Measurements from ENCODE around the gene ACSF2. TPM values are rescaled to one million over a fixed set of nuclear protein-coding genes. Genes with fewer than 3 reads are reported as not detected.
A peak's percentile ranks its signal among the peaks of the same experiment; 100 is the strongest.

ACSF2 gene
- total and polyA plus RNA-seq, 8 donors, result 8.5 to 61.2 (median 22.5) TPM

GRCh38 chr17:50381260-50381815 is 44.7 kb upstream of the ACSF2 start:
- TF ChIP-seq CTCF (IDR thresholded peaks at IDR 0.05), result no peak
- H3K36me3 ChIP-seq, result peaks cover 7 to 50% (median 40%) of the 10 kb centered on the region in 3 donors
- H3K27me3 ChIP-seq, result no peaks in the 10 kb centered on the region
- DNase-seq (no peak), ATAC-seq (peak in 1 of 4 donors; percentile 8), FAIRE-seq (no peak)
- 91 to 94% methylated on average over 7 of the region's 7 CpGs for WGBS, 2 donors
- intact Hi-C loops (cut with DNase I), result no loop called here
- no peak overlapping the region for H3K4me3 ChIP-seq
- H3K4me1 ChIP-seq, result no peaks in the 10 kb centered on the region
- H3K9me3 ChIP-seq, result no peaks in the 10 kb centered on the region
- no peak overlapping the region for H3K27ac ChIP-seq

GRCh38 chr17:50381920-50382319 is 44.1 kb upstream of the ACSF2 start:
- TF ChIP-seq CTCF (IDR thresholded peaks at IDR 0.05), result no peak
- no peak for DNase-seq
- Histone ChIP-seq H3K27ac (no peak overlapping the region), H3K9me3 (no peaks in the 10 kb centered on the region), H3K4me3 (no peak overlapping the region), H3K27me3 (no peaks in the 10 kb centered on the region), H3K4me1 (no peaks in the 10 kb centered on the region), H3K36me3 (peaks cover 7 to 55% (median 45%) of the 10 kb centered on the region in 3 donors)
- 39 to 44% methylated on average over 3 of the region's 3 CpGs for WGBS, 2 donors
- no peak for ATAC-seq
- FAIRE-seq, result no peak
- intact Hi-C loops (cut with DNase I), result no loop called here

GRCh38 chr17:50382931-50383330 is 43.1 kb upstream of the ACSF2 start:
- Histone ChIP-seq H3K4me1 (no peaks in the 10 kb centered on the region), H3K27ac (no peak overlapping the region), H3K36me3 (peaks cover 7 to 65% (median 54%) of the 10 kb centered on the region in 3 donors), H3K27me3 (no peaks in the 10 kb centered on the region), H3K4me3 (no peak overlapping the region), H3K9me3 (no peaks in the 10 kb centered on the region)
- WGBS, 2 donors, result 91 to 92% methylated on average over 12 of the region's 12 CpGs
- no peak for ATAC-seq
- peak in 1 of 6 donors; percentile 32 for DNase-seq
- FAIRE-seq, result no peak
- TF ChIP-seq CTCF (IDR thresholded peaks at IDR 0.05), result no peak
- intact Hi-C loops (cut with DNase I), result no loop called here

- H3K36me3 ChIP-seq, result peaks cover 11 to 95% (median 66%) of the 10 kb centered on the region in 3 donors
- H3K4me3 ChIP-seq, result no peak overlapping the region
- 52 to 58% methylated on average over 3 of the region's 3 CpGs for WGBS, 2 donors
- H3K9me3 ChIP-seq, result no peaks in the 10 kb centered on the region
- no peak overlapping the region for H3K27ac ChIP-seq
- intact Hi-C loops (cut with DNase I), result no loop called here
- no peaks in the 10 kb centered on the region for H3K4me1 ChIP-seq
- DNase-seq (peak in 1 of 6 donors; percentile 21), ATAC-seq (peak in 2 of 4 donors; percentile 20 to 28), FAIRE-seq (no peak)
- no peak for TF ChIP-seq CTCF (IDR thresholded peaks at IDR 0.05)
- no peaks in the 10 kb centered on the region for H3K27me3 ChIP-seq
Measured at GRCh38 chr17:50386510-50386909, 39.5 kb upstream of the ACSF2 start.

GRCh38 chr17:50388728-50389127 is 37.3 kb upstream of the ACSF2 start:
- Histone ChIP-seq H3K27me3 (no peaks in the 10 kb centered on the region), H3K36me3 (peaks cover 13 to 94% (median 59%) of the 10 kb centered on the region in 3 donors), H3K27ac (no peak overlapping the region), H3K4me3 (no peak overlapping the region), H3K4me1 (peaks cover 0 to 8% (median 0%) of the 10 kb centered on the region in 3 donors), H3K9me3 (no peaks in the 10 kb centered on the region)
- intact Hi-C loops (cut with DNase I), result no loop called here
- ATAC-seq, result no peak
- no peak for FAIRE-seq
- no peak for DNase-seq
- WGBS, 2 donors, result 91 to 92% methylated on average over 3 of the region's 3 CpGs
- no peak for TF ChIP-seq CTCF (IDR thresholded peaks at IDR 0.05)
